ENCODE measurements around the gene COX8C. TPM values are rescaled to one million over a fixed set of nuclear protein-coding genes. Genes with fewer than 3 reads are reported as not detected.

The COX8C gene
- total and polyA plus RNA-seq, 10 of the 15 experiments (the other 5 are each of a cell fraction or from before 2014, with no cell fraction given) = 0.15 to 0.20 TPM; not detected in 8

- TF ChIP-seq NKRF (conservative IDR thresholded peaks at IDR 0.05) = no peak
- no peak for TF ChIP-seq PAX5 (IDR thresholded peaks at IDR 0.05; ENCODE audit: borderline replicate concordance, low read depth, low read length)
- no peak for TF ChIP-seq STAT3 (IDR thresholded peaks at IDR 0.05; ENCODE audit: low read depth, low read length)
- no peak for TF ChIP-seq HDAC2 (IDR thresholded peaks at IDR 0.05)
- TF ChIP-seq SREBF2 (IDR thresholded peaks at IDR 0.05; ENCODE audit: low read length) = no peak
- no peak for TF ChIP-seq SMARCA5 (IDR thresholded peaks at IDR 0.05)
- no peak for TF ChIP-seq GATAD2B (conservative IDR thresholded peaks at IDR 0.05; ENCODE audit: low read depth)
- TF ChIP-seq POLR2AphosphoS2 (IDR thresholded peaks at IDR 0.05; ENCODE audit: low read depth, low read length) = no peak
- TF ChIP-seq IKZF1 (conservative IDR thresholded peaks at IDR 0.05) = no peak
- TF ChIP-seq YBX1 (IDR thresholded peaks at IDR 0.05) = no peak
- TF ChIP-seq RBBP5 (conservative IDR thresholded peaks at IDR 0.05) = no peak
- TF ChIP-seq TAF1 (IDR thresholded peaks at IDR 0.05; ENCODE audit: borderline replicate concordance, low read depth, low read length) = no peak
- TF ChIP-seq NFXL1 (IDR thresholded peaks at IDR 0.05; ENCODE audit: borderline replicate concordance) = no peak
- TF ChIP-seq YY1 (IDR thresholded peaks at IDR 0.05; ENCODE audit: low read depth, low read length) = no peak
- TF ChIP-seq USF1 (IDR thresholded peaks at IDR 0.05; ENCODE audit: borderline replicate concordance, extremely low read length, insufficient read depth, low read depth, low read length) = no peak
- no peak for TF ChIP-seq REST (IDR thresholded peaks at IDR 0.05; ENCODE audit: low read depth, low read length)
- TF ChIP-seq E4F1 (IDR thresholded peaks at IDR 0.05; ENCODE audit: borderline replicate concordance, partially characterized antibody) = no peak
- 0 out of 2 replicates have a peak, but pooled peaks have one; percentile 14 for TF ChIP-seq MLLT1 (IDR thresholded peaks at IDR 0.05)
- TF ChIP-seq ZNF217 (IDR thresholded peaks at IDR 0.05) = no peak
- TF ChIP-seq ZNF384 (IDR thresholded peaks at IDR 0.05; ENCODE audit: borderline replicate concordance, low read depth, low read length) = peak; percentile 45; the same call in 1 of the 2 replicates
Observed at GRCh38 chr14:93331002-93331727, 15.8 kb upstream of the COX8C start (continued).

Data from GM12878 (cell line).